HepG2 (cell line): ENCODE data around the gene ELN. TPM values are rescaled to one million over a fixed set of nuclear protein-coding genes. Genes with fewer than 3 reads are reported as not detected.

Source experiments
- ATAC-seq: fragments of 200-7000 bp; cut with Tn5 transposase; 3 replicates; pipeline ENCODE4 v1.9.1; 2020; ENCODE audit warnings: mild to moderate bottlenecking, moderate library complexity
- BruUV-seq: library from RNA; stranded (reverse); fragments of 400-500 nt; replicated peaks from 2 replicates; lab custom pipeline; 2021; lab: Mats Ljungman, UMichigan
- CTCF ChIA-PET: fragments of 300-600 bp; formaldehyde crosslinking; extraction: SDS; loops from one replicate; lab custom pipeline; 2021; ENCODE audit warnings: low total read pairs, inconsistent platforms, low intra/inter-chr PET ratio; lab: Yijun Ruan, JAX
- POLR2A ChIA-PET: fragments of 350-600 bp; sonication (Branson Sonifier 250); formaldehyde crosslinking; loops from one replicate; lab custom pipeline; 2020; ENCODE audit warnings: antibody characterized with exemption, inconsistent platforms; lab: Yijun Ruan, JAX
- DNase-seq: peaks from one replicate; pipeline ENCODE4 v3.0.0-alpha.2; 2015; ENCODE audit warnings: low spot score
- FAIRE-seq: peaks from 3 replicates; lab custom pipeline; 2011; peaks lifted over from hg19 to GRCh38; lab: Jason Lieb, UNC
- H2AFZ ChIP-seq: one replicate; pipeline ENCODE4 v1.6.1; 2011; ENCODE audit warnings: low read length, inconsistent platforms
- H3K27ac ChIP-seq: fragments of 300-600 bp; 3 replicates; pipeline ENCODE4 v1.8.0; 2011; ENCODE audit warnings: mixed run types, mild to moderate bottlenecking, mixed read lengths, low read length, inconsistent platforms; ENCODE audit not compliant: insufficient read depth; ENCODE audit errors: extremely low read length
- H3K27me3 ChIP-seq, 2 experiments: fragments of 200-600 bp in 1 of 2; 2 replicates in 1 of 2; 3 replicates in 1 of 2; pipeline versions ENCODE4 v1.6.0 to v1.8.0; 2011; ENCODE audit warnings: low read length in 2 of 2, mild to moderate bottlenecking in 2 of 2, moderate library complexity in 2 of 2, inconsistent platforms in 1 of 2; ENCODE audit not compliant: insufficient read depth in 2 of 2, control insufficient read depth in 1 of 2
- H3K36me3 ChIP-seq, 2 experiments: fragments of 200-600 bp in 1 of 2; replicated peaks in 1 of 2; 2 replicates in 1 of 2; 3 replicates in 1 of 2; pipeline versions ENCODE4 v1.5.1 to v1.8.0; 2011; ENCODE audit warnings: low read length in 2 of 2, inconsistent platforms in 1 of 2; ENCODE audit not compliant: insufficient read depth in 2 of 2, control insufficient read depth in 1 of 2
- H3K4me1 ChIP-seq: 2 replicates; pipeline ENCODE4 v1.5.1; 2012; ENCODE audit warnings: low read length, inconsistent platforms; ENCODE audit not compliant: insufficient read depth
- H3K4me2 ChIP-seq: 2 replicates; pipeline ENCODE4 v1.6.0; 2011; ENCODE audit warnings: low read depth, low read length, inconsistent platforms
- H3K4me3 ChIP-seq, 3 experiments: fragments of 200-600 bp in 1 of 3; sonication (generic), shearing (Covaris generic) in 1 of 3; replicated peaks in 1 of 3; 2 replicates each; pipeline ENCODE4 v1.5.1; 2011 to 2016; ENCODE audit warnings: low read length in 3 of 3, inconsistent platforms in 2 of 3, low read depth in 2 of 3, mild to moderate bottlenecking in 2 of 3, control low read depth in 1 of 3, mixed read lengths in 1 of 3; ENCODE audit not compliant: insufficient read depth in 1 of 3
- H3K79me2 ChIP-seq: one replicate; pipeline ENCODE4 v1.6.1; 2011; ENCODE audit warnings: low read length, inconsistent platforms; ENCODE audit not compliant: insufficient read depth
- H3K9ac ChIP-seq: 2 replicates; pipeline ENCODE4 v1.6.0; 2011; ENCODE audit warnings: mild to moderate bottlenecking, low read depth, low read length, inconsistent platforms; ENCODE audit not compliant: insufficient read depth
- H3K9me3 ChIP-seq: 2 replicates; pipeline ENCODE4 v1.5.1; 2012; ENCODE audit warnings: mild to moderate bottlenecking, low read length
- H4K20me1 ChIP-seq: 2 replicates; pipeline ENCODE4 v1.6.0; 2011; ENCODE audit warnings: inconsistent platforms, mild to moderate bottlenecking, low read length, moderate library complexity; ENCODE audit not compliant: insufficient read depth
- KAT7 ChIP-seq: IDR thresholded peaks from 2 replicates; pipeline ENCODE4 v1.6.1; 2018; ENCODE audit warnings: borderline replicate concordance, missing compliant biosample characterization
- MIER2 ChIP-seq: IDR thresholded peaks from 2 replicates; pipeline ENCODE4 v1.6.1; 2016; ENCODE audit warnings: missing biosample characterization, missing genetic modification reagents
- SRSF4 ChIP-seq: fragments of 200-400 bp; formaldehyde crosslinking; IDR thresholded peaks from one replicate; pipeline ENCODE4 v1.6.1; 2018; ENCODE audit warnings: mild to moderate bottlenecking, low read depth, low read length, moderate library complexity; ENCODE audit not compliant: poor library complexity, severe bottlenecking
- U2AF1 ChIP-seq: fragments of 200-400 bp; formaldehyde crosslinking; optimal IDR thresholded peaks from 2 replicates; pipeline ENCODE3; 2017; ENCODE audit warnings: mild to moderate bottlenecking, low read depth, low read length
- ZNF292 ChIP-seq: sonication (generic); formaldehyde crosslinking; IDR thresholded peaks from 2 replicates; pipeline ENCODE4 v1.8.1; 2022; ENCODE audit warnings: mild to moderate bottlenecking, low read depth, missing genetic modification reagents, borderline replicate concordance
- ZNF737 ChIP-seq: sonication (generic); formaldehyde crosslinking; IDR thresholded peaks from 2 replicates; pipeline ENCODE4 v1.5.0; 2020; ENCODE audit warnings: missing genetic modification reagents, mild to moderate bottlenecking, borderline replicate concordance
- WGBS: methylation state at CpG from one replicate; pipeline ENCODE4 v1.1.6; 2017; ENCODE audit warnings: low lambda C conversion rate; 5-methylcytosine and 5-hydroxymethylcytosine counted together
- in situ Hi-C: cut with HindIII; loops from 2 replicates; pipeline ENCODE4 v1.10.0; 2017; ENCODE audit warnings: low pct_unique_long_range_greater_than_20kb; ENCODE audit not compliant: extremely low pct_ligation_motif_present
- intact Hi-C: fragments of 100-400 bp; cut with micrococcal nuclease; formaldehyde crosslinking; loops from one replicate; pipeline ENCODE4 v1.10.0; 2022; ENCODE audit not compliant: unreplicated experiment
- polyA plus RNA-seq, 8 experiments: library from polyadenylated mRNA; depleted of rRNA in 3 of 8; stranded (reverse) in 7 of 8; unstranded in 1 of 8; fragments of >200 nt; fragmentation: Illumina TruSeq in 4 of 8; extraction: Trizol in 4 of 8; gene quantifications; 2 replicates each; pipeline versions ENCODE4 v1.2.1 to v1.2.3, GENCODE V29; 2011 to 2016; ENCODE audit warnings: low read depth in 4 of 8, missing spikeins in 1 of 8, mixed read lengths in 1 of 8; ENCODE audit not compliant: insufficient read depth in 1 of 8
- total RNA-seq, 5 experiments: library from RNA; depleted of rRNA; stranded (reverse); fragments of >200 nt; fragmentation: Illumina TruSeq; extraction: Trizol; gene quantifications; 2 replicates each; pipeline ENCODE4 v1.2.3, GENCODE V29; 2016; ENCODE audit warnings: low read depth in 1 of 5
- TF ChIP-seq, protein P1 (sequence below), 2 experiments: sonication (generic) in 1 of 2; formaldehyde crosslinking in 1 of 2; IDR thresholded peaks; 2 replicates each; pipeline versions ENCODE4 v1.4.0 to v1.6.1; 2018 to 2020; ENCODE audit warnings: missing genetic modification reagents in 2 of 2, borderline replicate concordance in 1 of 2, low read depth in 1 of 2, mild to moderate bottlenecking in 1 of 2, missing biosample characterization in 1 of 2

ELN gene
- total and polyA plus RNA-seq, 2 of the 13 experiments (the other 11 are each of a cell fraction or from before 2014, with no cell fraction given) = 0.15 to 0.37 TPM

DNA sequence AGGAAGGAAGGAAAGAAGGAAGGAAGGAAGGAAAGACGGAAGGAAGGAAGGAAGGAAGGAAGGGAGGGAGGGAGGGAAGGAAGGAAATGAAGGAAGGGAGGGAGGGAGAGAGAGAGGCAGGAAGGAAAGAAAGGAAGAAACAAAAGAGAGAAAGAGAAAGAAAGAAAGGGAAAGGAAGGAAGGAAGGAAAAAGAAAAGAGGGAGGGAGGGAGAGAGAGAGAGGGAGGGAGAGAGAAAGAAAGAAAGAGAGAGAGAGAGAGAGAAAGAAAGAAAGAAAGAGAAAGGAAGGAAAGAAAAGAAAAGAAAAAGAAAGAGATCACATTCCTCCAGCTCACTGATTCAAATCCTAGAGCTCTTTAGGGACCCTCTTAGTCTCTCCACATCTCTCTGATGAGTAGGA is 24.7 kb downstream of the ELN start:
- no TSS peak for BruUV-seq
- DNase-seq (no peak), FAIRE-seq (no peak), ATAC-seq (no peak)
- Histone ChIP-seq H3K4me3 (no peak overlapping the region), H3K27ac (no peak overlapping the region), H3K9ac (no peak overlapping the region), H4K20me1 (no peaks in the 10 kb centered on the region), H3K79me2 (no peaks in the 10 kb centered on the region), H3K27me3 (peaks cover 4 to 6% of the 10 kb centered on the region in 2 experiments; a peak in 3 of 5 replicates), H3K4me2 (no peak overlapping the region), H3K36me3 (no peaks in the 10 kb centered on the region), H3K4me1 (peaks cover 15% of the 10 kb centered on the region; the same call in 1 of the 2 replicates), H3K9me3 (no peaks in the 10 kb centered on the region), H2AFZ (no peak overlapping the region)
- WGBS = 6% methylated on average over 1 of the region's 1 CpG
- POLR2A ChIA-PET = no interaction called here
- in situ Hi-C loops (no loop called here), intact Hi-C loops (no loop called here)
- TF ChIP-seq U2AF1 = no peak
- TF ChIP-seq ZNF292 (CRISPR knock-in tag) = no peak
- TF ChIP-seq SRSF4 = no peak
- TF ChIP-seq KAT7 (CRISPR knock-in tag) = no peak
- TF ChIP-seq MIER2 (CRISPR knock-in tag) = no peak
- TF ChIP-seq, protein P1, sequence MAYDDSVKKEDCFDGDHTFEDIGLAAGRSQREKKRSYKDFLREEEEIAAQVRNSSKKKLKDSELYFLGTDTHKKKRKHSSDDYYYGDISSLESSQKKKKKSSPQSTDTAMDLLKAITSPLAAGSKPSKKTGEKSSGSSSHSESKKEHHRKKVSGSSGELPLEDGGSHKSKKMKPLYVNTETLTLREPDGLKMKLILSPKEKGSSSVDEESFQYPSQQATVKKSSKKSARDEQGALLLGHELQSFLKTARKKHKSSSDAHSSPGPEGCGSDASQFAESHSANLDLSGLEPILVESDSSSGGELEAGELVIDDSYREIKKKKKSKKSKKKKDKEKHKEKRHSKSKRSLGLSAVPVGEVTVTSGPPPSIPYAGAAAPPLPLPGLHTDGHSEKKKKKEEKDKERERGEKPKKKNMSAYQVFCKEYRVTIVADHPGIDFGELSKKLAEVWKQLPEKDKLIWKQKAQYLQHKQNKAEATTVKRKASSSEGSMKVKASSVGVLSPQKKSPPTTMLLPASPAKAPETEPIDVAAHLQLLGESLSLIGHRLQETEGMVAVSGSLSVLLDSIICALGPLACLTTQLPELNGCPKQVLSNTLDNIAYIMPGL (CRISPR knock-in tag; IDR thresholded peaks at IDR 0.05; ENCODE audit: borderline replicate concordance in 1 of 2, low read depth in 1 of 2) = no peak
- no peak for TF ChIP-seq ZNF737 (CRISPR knock-in tag)
- CTCF ChIA-PET = no interaction called here
